Gastroesophageal sphincter (tissue), 4 donors: ENCODE measurements around the gene LRRC73. TPM values are rescaled to one million over a fixed set of nuclear protein-coding genes. Genes with fewer than 3 reads are reported as not detected.

Experiments used
- ATAC-seq: fragments of 150-250 bp; one replicate; pipeline ENCODE4 v1.9.1; 2016; ENCODE audit warnings: mild to moderate bottlenecking, moderate library complexity
- H3K27ac ChIP-seq, 4 donors: fragments of 200-600 bp; sonication (generic) in 3 of 4; 1 replicate in 3 of 4; 2 replicates in 1 of 4; pipeline ENCODE4 v1.5.1; 2016 to 2019
- H3K27me3 ChIP-seq: fragments of 200-600 bp; sonication (generic); one replicate; pipeline ENCODE4 v1.5.1; 2019
- H3K36me3 ChIP-seq, 2 donors: fragments of 200-600 bp; sonication (generic); one replicate each; pipeline ENCODE4 v1.5.1; 2019; ENCODE audit warnings: control low read depth in 1 of 2
- H3K4me1 ChIP-seq, 3 donors: fragments of 200-600 bp; sonication (generic); 1 replicate in 2 of 3; 2 replicates in 1 of 3; pipeline ENCODE4 v1.5.1; 2016 to 2019; ENCODE audit warnings: control low read depth in 2 of 3
- H3K4me3 ChIP-seq, 2 donors: fragments of 200-600 bp; sonication (generic); one replicate each; pipeline ENCODE4 v1.5.1; 2019; ENCODE audit warnings: mild to moderate bottlenecking in 1 of 2, moderate library complexity in 1 of 2
- H3K9me3 ChIP-seq, 3 donors: fragments of 200-600 bp; sonication (generic); one replicate each; pipeline ENCODE4 v1.5.1; 2017 to 2019; ENCODE audit warnings: control low read depth in 2 of 3
- CTCF ChIP-seq, 4 experiments: fragments of 200-600 bp in 2 of 4; fragments of 450-650 bp in 2 of 4; sonication (generic) in 1 of 4; IDR thresholded peaks; one replicate each; pipeline ENCODE4 v1.5.1; 2017 to 2019; ENCODE audit warnings: antibody characterized with exemption in 4 of 4, mild to moderate bottlenecking in 2 of 4, moderate library complexity in 2 of 4
- EP300 ChIP-seq: sonication (generic); formaldehyde crosslinking; IDR thresholded peaks from one replicate; pipeline ENCODE4 v1.6.1; 2017; ENCODE audit warnings: antibody characterized with exemption, mild to moderate bottlenecking
- POLR2A ChIP-seq, 2 donors: fragments of 450-650 bp; IDR thresholded peaks; one replicate each; pipeline ENCODE4 v1.6.1; 2017; ENCODE audit warnings: antibody characterized with exemption in 2 of 2, mild to moderate bottlenecking in 2 of 2, moderate library complexity in 1 of 2
- POLR2AphosphoS5 ChIP-seq: sonication (generic); formaldehyde crosslinking; IDR thresholded peaks from one replicate; pipeline ENCODE4 v1.6.1; 2017; ENCODE audit warnings: antibody characterized with exemption
- WGBS, 2 donors: methylation state at CpG; one replicate each; pipeline ENCODE4 v1.1.5; 2018; ENCODE audit warnings: low coverage in 1 of 2; 5-methylcytosine and 5-hydroxymethylcytosine counted together
- total RNA-seq, 4 donors: library from RNA; depleted of rRNA; stranded (reverse); fragments of >200 nt; gene quantifications; one replicate each; pipeline ENCODE4 v1.1.0, GENCODE V29; 2016

LRRC73 gene
- total RNA-seq, 4 donors from 2014 or later, result 0.16 to 0.31 TPM; not detected in 2

GRCh38 chr6:43489277-43490072 lies 20.7 kb downstream of the LRRC73 start:
- no peak overlapping the region for H3K4me3 ChIP-seq
- H3K4me1 ChIP-seq, result peaks cover 0 to 14% (median 2%) of the 10 kb centered on the region in 3 donors
- H3K9me3 ChIP-seq, result no peaks in the 10 kb centered on the region
- WGBS, 2 donors, result 67% methylated on average over 1 of the region's 12 CpGs; no CpG with 5 or more reads in 1 of the 2 donors
- TF ChIP-seq CTCF (IDR thresholded peaks at IDR 0.05) (no peak), EP300 (no peak), POLR2AphosphoS5 (no peak), POLR2A (IDR thresholded peaks at IDR 0.05) (no peak)
- no peak for ATAC-seq
- H3K36me3 ChIP-seq, result peaks cover 0 to 15% of the 10 kb centered on the region in 2 donors
- no peaks in the 10 kb centered on the region for H3K27me3 ChIP-seq
- no peak overlapping the region for H3K27ac ChIP-seq

DNA sequence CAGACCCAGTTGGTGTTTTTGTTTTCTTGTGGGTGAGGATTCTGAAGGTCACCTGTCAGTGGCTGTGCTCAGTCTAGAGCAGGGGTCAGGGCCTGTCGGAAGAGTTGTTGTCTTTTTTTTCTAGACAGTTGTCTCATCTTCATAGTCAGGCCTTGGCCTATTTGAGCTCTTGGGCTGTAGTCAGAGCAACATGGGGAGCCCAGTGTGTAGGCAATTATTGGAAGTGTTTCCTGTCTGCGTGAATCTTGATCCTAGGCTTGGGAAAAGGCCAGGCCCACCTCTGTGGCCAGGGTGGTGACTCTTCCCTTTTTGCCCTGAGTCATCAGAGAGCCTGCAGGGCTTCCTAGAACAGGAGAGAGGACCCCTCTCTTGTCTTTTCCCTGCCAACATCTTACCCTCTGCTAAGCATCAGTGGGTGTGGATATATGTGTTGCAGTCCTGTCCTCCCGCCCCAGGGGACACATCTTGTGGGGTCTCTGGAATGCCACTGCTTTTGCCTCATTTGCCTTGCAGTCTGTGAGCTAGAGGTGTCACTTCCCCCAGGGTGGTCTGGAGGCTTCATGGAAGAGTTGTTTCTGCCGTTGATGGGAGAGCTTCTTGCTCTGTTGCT lies 21.4 kb downstream of the LRRC73 start:
- no peak for TF ChIP-seq POLR2A (IDR thresholded peaks at IDR 0.05)
- TF ChIP-seq EP300, result no peak
- no peak for TF ChIP-seq CTCF (IDR thresholded peaks at IDR 0.05)
- no peak for TF ChIP-seq POLR2AphosphoS5
- Histone ChIP-seq H3K27me3 (no peaks in the 10 kb centered on the region), H3K4me3 (no peak overlapping the region), H3K9me3 (no peaks in the 10 kb centered on the region), H3K36me3 (peaks cover 0 to 15% of the 10 kb centered on the region in 2 donors), H3K4me1 (peaks cover 0 to 14% (median 2%) of the 10 kb centered on the region in 3 donors), H3K27ac (no peak overlapping the region)
- WGBS, 2 donors, result 41 to 89% methylated on average over 1 to 3 of the region's 4 CpGs
- no peak for ATAC-seq

GRCh38 chr6:43481591-43482236 lies 28.4 kb downstream of the LRRC73 start:
- Histone ChIP-seq H3K4me1 (peaks cover 0 to 40% (median 11%) of the 10 kb centered on the region in 3 donors), H3K9me3 (no peaks in the 10 kb centered on the region), H3K27ac (no peak overlapping the region), H3K27me3 (no peaks in the 10 kb centered on the region), H3K36me3 (peaks cover 0 to 11% of the 10 kb centered on the region in 2 donors), H3K4me3 (no peak overlapping the region)
- ATAC-seq, result no peak
- WGBS, 2 donors, result 80% methylated on average over 5 to 11 of the region's 11 CpGs
- no peak for TF ChIP-seq POLR2A (IDR thresholded peaks at IDR 0.05)
- no peak for TF ChIP-seq EP300
- no peak for TF ChIP-seq CTCF (IDR thresholded peaks at IDR 0.05)
- no peak for TF ChIP-seq POLR2AphosphoS5

DNA sequence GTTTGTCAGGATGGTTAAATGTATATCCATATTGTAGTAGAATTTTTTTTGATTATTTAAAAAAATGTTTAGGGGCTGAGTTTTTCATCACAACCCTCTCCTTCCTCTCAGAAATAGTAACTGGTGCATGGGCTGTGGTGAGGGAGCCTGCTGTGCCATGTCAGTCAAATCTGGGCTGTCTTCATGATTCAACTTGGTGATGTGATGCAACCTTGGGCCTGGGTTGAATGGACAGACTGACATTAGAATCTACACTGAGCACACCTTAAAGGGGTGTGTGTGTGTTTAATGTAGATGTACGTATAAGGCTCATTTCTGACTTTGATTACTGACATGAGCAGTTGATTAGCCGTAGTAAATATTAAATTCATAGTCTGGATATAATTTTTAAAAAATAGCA lies 29.1 kb downstream of the LRRC73 start:
- WGBS, 2 donors, result 88% methylated on average over 2 of the region's 2 CpGs; no CpG with 5 or more reads in 1 of the 2 donors
- Histone ChIP-seq H3K4me1 (peaks cover 0 to 41% (median 11%) of the 10 kb centered on the region in 3 donors), H3K4me3 (no peak overlapping the region), H3K27ac (no peak overlapping the region), H3K36me3 (peaks cover 0 to 9% of the 10 kb centered on the region in 2 donors), H3K27me3 (no peaks in the 10 kb centered on the region), H3K9me3 (no peaks in the 10 kb centered on the region)
- ATAC-seq, result no peak
- TF ChIP-seq POLR2AphosphoS5 (no peak), POLR2A (IDR thresholded peaks at IDR 0.05) (no peak), CTCF (IDR thresholded peaks at IDR 0.05) (no peak), EP300 (no peak)
